GM18498 (cell line): Measurements from ENCODE around the gene WWTR1.

Experiments
- ATAC-seq: cut with Tn5 transposase; IDR thresholded peaks from one replicate; pipeline ENCODE4 v1.9.1; 2021; ENCODE audit warnings: mild to moderate bottlenecking, moderate library complexity; ENCODE audit not compliant: unreplicated experiment

Gene WWTR1

GRCh38 chr3:149536429-149536828 is 121.4 kb downstream of the WWTR1 start:
- ATAC-seq = no peak

- no peak for ATAC-seq
These were observed 122.5 kb downstream of the WWTR1 start for GRCh38 chr3:149535333-149535685.

- no peak for ATAC-seq
These were observed 123.0 kb downstream of the WWTR1 start for GRCh38 chr3:149534671-149535332.

- ATAC-seq = no peak
These were observed 123.7 kb downstream of the WWTR1 start for GRCh38 chr3:149534082-149534481.

- ATAC-seq = peak; percentile 49
These were observed 125.2 kb downstream of the WWTR1 start for GRCh38 chr3:149532489-149533180.

- no peak for ATAC-seq
These were observed 128.7 kb downstream of the WWTR1 start for GRCh38 chr3:149529099-149529498.

GRCh38 chr3:149528340-149528650 is 129.5 kb downstream of the WWTR1 start:
- no peak for ATAC-seq

GRCh38 chr3:149527531-149528339 is 130.1 kb downstream of the WWTR1 start:
- no peak for ATAC-seq

- no peak for ATAC-seq
These were observed 134.1 kb downstream of the WWTR1 start for GRCh38 chr3:149523512-149524299.

- ATAC-seq = no peak
These were observed 137.9 kb downstream of the WWTR1 start for GRCh38 chr3:149519912-149520311.

GRCh38 chr3:149516920-149517319 is 140.9 kb downstream of the WWTR1 start:
- no peak for ATAC-seq

GRCh38 chr3:149515249-149515648 is 142.6 kb downstream of the WWTR1 start:
- no peak for ATAC-seq

GRCh38 chr3:149514471-149514870 is 143.4 kb downstream of the WWTR1 start:
- ATAC-seq = no peak

GRCh38 chr3:149512073-149512782 is 145.6 kb downstream of the WWTR1 start:
- peak; percentile 68 for ATAC-seq

GRCh38 chr3:149511040-149511626 is 146.7 kb downstream of the WWTR1 start:
- no peak for ATAC-seq

GRCh38 chr3:149510480-149510879 is 147.3 kb downstream of the WWTR1 start:
- no peak for ATAC-seq

- ATAC-seq = no peak
These were observed 148.3 kb downstream of the WWTR1 start for GRCh38 chr3:149509526-149509925.

GRCh38 chr3:149507491-149508324 is 150.1 kb downstream of the WWTR1 start:
- peak; percentile 62 for ATAC-seq

GRCh38 chr3:149506965-149507364 is 150.9 kb downstream of the WWTR1 start:
- no peak for ATAC-seq
